Metanephros (tissue), 2 donors: ENCODE results near the gene ZNF468. TPM values are rescaled to one million over a fixed set of nuclear protein-coding genes. Genes with fewer than 3 reads are reported as not detected.

Experiments
- small RNA-seq: library from RNA; depleted of rRNA; stranded (forward); fragments of <200 nt; gene quantifications from one replicate; pipeline ENCODE3, GENCODE V24; 2014; ENCODE audit warnings: low replicate concordance
- total RNA-seq: library from RNA; depleted of rRNA; stranded (reverse); fragments of >200 nt; gene quantifications from one replicate; pipeline ENCODE4 v1.2.3, GENCODE V29; 2014

ZNF468 gene
- 36.3 TPM for total RNA-seq

GRCh38 chr19:52857378-52858191, at the start of gene ZNF468:
Gene ZNF468 (minus strand): TSS chr19:52857619. CDS start chr19:52854272, 3,347 bp downstream.

GRCh38 chr19:52897138-52897935, 39.9 kb upstream of the ZNF468 start, which contains the start of gene ZNF320:
Gene ZNF320 (minus strand): TSS chr19:52897635. CDS start chr19:52890255, 7,380 bp downstream.

GRCh38 chr19:52821204-52821960, 36.0 kb downstream of the ZNF468 start, which contains the start of gene ZNF28:
Gene ZNF28 (minus strand): TSS chr19:52821633. CDS start chr19:52817958, 3,675 bp downstream.

Small RNA genes lying within 50 kb of the gene (small RNA-seq; reads per million reads assigned to genes)
- 0.19 reads per million for gene ZNF320

Other genes starting within 250 kb of the ZNF468 start
- gene ZNF83, start 219.3 kb downstream of the ZNF468 start, total RNA-seq: 86.5 TPM
- 29.8 TPM for gene ZNF611, start 122.6 kb downstream of the ZNF468 start, total RNA-seq
- 3.6 TPM for gene ZNF600, start 70.8 kb downstream of the ZNF468 start, total RNA-seq
- gene ZNF28, start 36.0 kb downstream of the ZNF468 start, total RNA-seq: 19.7 TPM
- 40.1 TPM for gene ZNF320, start 40.0 kb upstream of the ZNF468 start, total RNA-seq
- gene ZNF888, start 65.8 kb upstream of the ZNF468 start, total RNA-seq: 15.1 TPM
- 16.3 TPM for gene ZNF816, start 105.3 kb upstream of the ZNF468 start, total RNA-seq
- 0.12 TPM for gene ERVV-1, start 156.3 kb upstream of the ZNF468 start, total RNA-seq
- 0.06 TPM for gene ERVV-2, start 187.1 kb upstream of the ZNF468 start, total RNA-seq
- 62.4 TPM for gene ZNF160, start 245.8 kb upstream of the ZNF468 start, total RNA-seq